ENCODE measurements around the gene MREG. TPM values are rescaled to one million over a fixed set of nuclear protein-coding genes. Genes with fewer than 3 reads are reported as not detected.
A peak's percentile ranks its signal among the peaks of the same experiment; 100 is the strongest.

MREG gene, protein sequence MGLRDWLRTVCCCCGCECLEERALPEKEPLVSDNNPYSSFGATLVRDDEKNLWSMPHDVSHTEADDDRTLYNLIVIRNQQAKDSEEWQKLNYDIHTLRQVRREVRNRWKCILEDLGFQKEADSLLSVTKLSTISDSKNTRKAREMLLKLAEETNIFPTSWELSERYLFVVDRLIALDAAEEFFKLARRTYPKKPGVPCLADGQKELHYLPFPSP
- total RNA-seq (2014; rRNA removed; shearing (Covaris generic)): 4.6 and 5.7 TPM in 2 replicates

DNA sequence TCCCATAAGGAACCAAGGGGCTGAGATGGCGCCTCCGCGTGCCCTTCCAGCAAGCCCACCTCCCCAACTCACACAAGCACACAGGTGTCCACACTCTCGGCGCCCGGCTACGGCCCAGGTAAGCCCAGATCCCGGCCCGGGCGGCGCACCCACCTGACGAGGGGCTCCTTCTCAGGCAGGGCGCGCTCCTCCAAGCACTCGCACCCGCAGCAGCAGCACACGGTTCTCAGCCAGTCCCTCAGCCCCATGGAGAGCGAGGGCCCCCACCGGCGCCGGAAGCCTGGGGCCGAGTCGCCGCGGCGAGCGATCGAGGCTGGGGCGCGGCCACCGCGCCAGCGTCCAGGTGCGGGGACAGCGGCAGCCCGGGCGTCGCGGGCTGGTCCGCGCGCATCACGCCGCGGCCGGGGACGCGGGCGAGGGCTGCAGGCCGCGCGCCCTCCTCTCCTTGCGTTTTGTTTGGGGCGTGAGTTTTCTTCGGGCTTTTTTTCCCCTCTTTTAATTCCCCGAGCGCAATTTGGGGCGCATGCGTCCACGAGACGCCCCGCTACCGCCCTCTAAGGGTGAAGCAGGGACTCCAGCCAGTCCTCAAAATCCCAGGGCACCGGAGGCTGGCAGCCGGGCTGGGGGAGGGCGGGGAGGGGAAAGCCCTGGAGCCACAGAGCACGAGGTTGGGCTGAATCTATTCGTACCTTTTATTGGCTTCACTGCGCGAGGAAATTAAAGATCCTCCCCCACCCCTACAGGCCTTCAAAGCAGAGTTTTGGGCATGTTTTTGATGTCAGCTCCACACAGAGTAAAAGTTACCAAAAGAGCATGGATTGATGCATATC, at the start of gene MREG:
Gene MREG, minus strand, starts transcription at position 472 of the 830 bp plus-strand sequence. Its CDS starts 224 bp downstream, at position 248.
- DNase-seq (ENCODE audit: low read depth): peak; percentile 76

- no peak for DNase-seq (ENCODE audit: low read depth)
These were observed 46.0 kb upstream of the MREG start for GRCh38 chr2:216059233-216059834.

DNA sequence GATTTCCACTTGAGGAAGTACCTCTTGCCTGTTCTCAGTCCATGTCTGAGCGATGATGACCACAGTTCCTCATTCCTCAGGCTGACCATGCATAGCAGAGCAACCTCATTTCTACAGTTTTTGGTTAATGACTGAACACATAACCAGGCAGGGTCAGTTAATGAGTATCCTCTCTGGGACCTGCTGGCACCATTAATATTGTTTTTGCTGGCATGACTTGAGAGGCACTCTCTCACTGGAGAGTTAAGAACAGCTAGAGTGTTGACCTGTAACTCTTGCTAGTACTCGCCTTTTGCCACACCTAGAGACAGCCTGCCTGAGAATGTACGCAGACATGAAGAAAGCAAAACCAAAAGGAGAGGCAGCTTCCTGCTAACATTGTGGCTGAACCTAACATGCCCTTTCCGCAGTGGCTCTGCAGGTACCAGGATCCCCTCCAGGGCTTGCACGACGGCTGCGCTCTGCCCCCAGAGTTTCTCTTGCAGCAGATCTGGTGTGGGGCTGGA, 44.4 kb upstream of the MREG start:
- no peak for DNase-seq (ENCODE audit: low read depth)

DNA sequence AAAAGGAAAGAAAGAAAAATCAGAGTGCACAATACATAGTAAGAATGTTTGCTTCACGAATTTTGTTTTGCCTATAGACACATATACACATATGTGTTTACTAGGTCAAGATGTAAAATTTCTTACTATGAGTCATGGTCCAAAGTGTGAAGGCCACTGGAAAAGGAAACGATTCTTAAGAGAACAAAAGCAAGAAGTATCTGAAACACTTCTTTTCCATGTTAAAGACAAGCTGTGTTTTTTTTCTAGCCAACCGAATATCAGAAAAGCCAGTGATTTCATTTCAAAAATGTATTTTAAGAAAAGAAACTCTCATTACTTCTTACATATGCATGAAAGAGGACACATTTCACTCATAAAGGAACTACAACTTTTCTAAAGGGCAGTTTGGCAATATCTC, 43.4 kb upstream of the MREG start:
- DNase-seq (ENCODE audit: low read depth): no peak

DNA sequence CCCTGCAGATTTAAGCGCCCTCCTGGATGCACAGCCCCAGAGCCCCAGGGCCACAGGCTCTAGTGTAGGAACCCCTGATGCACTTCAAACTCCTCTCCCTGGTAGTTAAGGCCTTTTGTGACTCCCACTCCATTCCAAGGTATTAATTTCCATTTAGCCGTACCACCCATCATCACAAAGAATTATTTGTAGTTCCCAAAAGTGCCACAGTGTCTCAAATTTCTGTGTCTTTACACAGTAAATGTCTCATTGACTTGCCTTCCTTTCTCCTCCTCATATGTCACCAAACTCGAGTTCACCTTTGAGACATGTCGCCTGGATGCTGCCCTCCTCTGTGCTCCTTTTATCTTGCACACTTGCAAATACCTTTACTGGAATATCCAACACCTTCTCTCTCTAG, 42.3 kb upstream of the MREG start:
- no peak for DNase-seq (ENCODE audit: low read depth)

DNA sequence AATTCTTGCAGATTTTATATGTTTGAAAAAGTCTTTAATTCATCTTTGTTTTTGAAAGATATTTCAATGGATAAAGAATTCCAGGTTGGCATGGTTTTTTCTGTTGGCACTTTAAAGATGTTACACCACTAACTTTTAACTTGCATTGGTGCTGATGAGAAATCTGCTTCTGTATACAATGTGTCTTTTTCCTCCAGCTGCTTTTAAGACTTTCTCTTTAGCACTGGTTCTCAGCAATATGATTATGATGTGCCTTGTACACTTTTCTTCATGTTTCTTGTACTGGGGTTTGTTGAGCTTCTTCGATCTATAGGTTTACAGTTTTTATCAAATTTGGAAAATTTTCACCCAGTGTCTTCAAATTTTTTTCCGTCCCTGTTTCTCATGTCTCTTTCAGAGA, 39.1 kb upstream of the MREG start:
- no peak for DNase-seq (ENCODE audit: low read depth)

DNA sequence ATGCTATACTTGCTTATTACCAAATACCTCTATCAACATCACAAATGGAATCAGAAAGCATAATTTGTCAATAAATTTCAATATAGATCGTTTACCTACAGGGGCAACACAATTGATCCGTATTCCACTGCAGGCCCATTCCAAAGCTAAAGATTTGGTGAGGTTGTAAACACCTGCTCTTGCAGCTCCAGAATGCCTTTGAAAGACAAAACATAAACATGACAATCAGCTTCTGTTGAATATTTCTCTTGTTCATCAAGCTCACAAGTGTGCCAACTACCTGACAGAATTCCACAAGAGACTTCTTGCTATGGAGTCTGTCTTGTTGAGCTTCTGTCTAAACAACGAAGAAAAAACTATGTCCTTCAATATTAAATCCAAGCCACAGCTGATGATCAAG, 38.0 kb upstream of the MREG start:
- DNase-seq (ENCODE audit: low read depth): no peak

- DNase-seq (ENCODE audit: low read depth): no peak
These were observed 36.1 kb upstream of the MREG start for GRCh38 chr2:216049452-216049851.

GRCh38 chr2:216047397-216047796, 34.0 kb upstream of the MREG start:
- DNase-seq (ENCODE audit: low read depth): no peak

GRCh38 chr2:216044883-216045486, 31.6 kb upstream of the MREG start:
- no peak for DNase-seq (ENCODE audit: low read depth)

- DNase-seq (ENCODE audit: low read depth): no peak
These were observed 30.6 kb upstream of the MREG start for GRCh38 chr2:216043949-216044348.

GRCh38 chr2:216041438-216041837, 28.1 kb upstream of the MREG start:
- DNase-seq (ENCODE audit: low read depth): no peak

DNA sequence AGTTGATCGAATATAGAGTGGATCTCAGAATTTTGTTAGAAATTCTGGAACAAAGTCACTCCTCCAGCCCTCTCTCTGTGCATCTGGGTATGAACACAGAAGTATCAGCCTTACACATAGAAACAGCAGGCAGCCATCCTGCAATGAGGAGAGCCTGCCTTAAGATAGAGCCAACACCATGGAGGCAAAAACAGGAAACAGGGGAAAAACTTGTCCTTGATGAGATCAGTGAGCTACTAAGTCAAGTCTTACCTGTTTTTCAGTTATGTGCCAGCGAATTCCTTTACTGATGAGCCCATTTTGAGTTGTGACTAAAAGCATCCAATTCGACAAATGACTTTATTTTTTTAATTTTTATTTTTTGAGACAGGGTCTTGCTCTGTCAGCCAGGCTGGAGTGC, 26.6 kb upstream of the MREG start:
- no peak for DNase-seq (ENCODE audit: low read depth)

DNA sequence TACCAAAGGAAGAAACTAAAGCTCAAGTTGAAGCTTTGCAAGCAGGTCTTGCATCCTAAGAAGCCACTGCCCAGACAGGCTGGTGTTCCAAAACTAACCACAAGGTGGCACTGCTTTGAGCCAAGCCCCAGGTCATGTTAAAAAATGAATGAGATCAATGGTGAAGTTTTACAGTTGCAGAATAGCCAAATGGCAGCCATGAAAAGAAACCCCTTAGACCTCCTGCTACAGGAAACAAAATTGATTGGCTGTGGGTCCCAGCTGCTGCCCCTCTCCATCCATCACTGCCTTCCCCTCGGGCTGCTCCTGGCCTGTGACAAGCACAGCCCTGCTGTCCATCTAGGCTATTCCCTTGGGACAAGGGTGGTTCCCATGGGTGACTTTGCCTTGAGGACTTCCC, 20.7 kb upstream of the MREG start:
- peak; percentile 65 for DNase-seq (ENCODE audit: low read depth)

GRCh38 chr2:216033403-216033802, 20.1 kb upstream of the MREG start:
- DNase-seq (ENCODE audit: low read depth): no peak

- DNase-seq (ENCODE audit: low read depth): peak; percentile 60
These were observed 18.8 kb upstream of the MREG start for GRCh38 chr2:216031960-216032689.

DNA sequence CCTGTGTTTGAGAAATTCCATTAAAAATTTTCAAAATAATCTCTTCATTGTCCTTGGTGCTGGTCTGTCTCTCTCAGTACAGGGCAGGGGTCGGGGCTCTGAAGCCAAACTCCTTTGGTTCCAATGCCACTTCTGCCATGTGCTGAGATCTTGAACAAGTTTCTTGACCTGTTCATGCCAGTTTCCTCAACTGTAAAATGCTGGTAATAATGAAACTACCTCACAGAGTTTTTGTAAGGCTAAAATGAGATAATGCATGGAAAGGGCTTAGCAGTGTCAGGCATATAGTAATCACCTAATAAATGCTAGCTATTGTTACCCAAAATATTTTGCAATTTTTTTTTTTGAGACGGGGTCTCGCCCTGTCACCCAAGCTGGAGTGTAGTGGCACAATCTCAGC, 16.9 kb upstream of the MREG start:
- no peak for DNase-seq (ENCODE audit: low read depth)

DNA sequence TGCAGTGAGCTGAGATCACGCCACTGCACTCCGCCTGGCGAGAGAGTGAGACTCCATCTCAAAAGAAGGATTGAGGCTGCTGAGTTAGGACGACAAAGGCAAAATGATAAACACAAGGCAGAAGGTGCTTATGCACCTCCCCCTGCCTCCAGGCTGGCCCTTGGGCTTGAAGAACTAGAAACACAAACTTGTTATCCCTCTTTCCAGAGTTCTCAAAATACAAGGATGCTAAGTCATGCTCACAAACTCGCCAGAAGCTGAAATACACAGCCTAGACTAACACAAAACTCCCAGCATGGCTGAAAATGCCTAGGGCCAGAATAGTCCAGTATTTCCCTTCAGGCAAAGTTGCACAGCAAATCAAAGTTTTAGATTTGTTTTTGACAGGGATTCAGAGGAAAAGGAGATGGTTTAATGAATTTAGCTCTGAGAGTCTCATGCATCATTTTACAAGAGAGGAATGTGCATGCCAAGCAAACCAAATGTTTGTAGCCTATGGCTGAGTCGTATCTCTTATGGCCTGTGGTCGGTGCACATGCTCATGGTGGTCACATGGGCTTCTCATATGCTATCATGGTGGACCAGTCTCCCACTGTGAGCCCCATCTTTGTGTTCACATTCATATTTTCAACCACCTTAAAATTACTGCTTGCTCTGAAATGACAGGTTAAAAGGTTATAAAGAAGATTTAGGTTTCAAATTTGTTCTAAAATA, 16.2 kb upstream of the MREG start:
- DNase-seq (ENCODE audit: low read depth): peak; percentile 47

- no peak for DNase-seq (ENCODE audit: low read depth)
These were observed 11.5 kb upstream of the MREG start for GRCh38 chr2:216024779-216025336.

DNA sequence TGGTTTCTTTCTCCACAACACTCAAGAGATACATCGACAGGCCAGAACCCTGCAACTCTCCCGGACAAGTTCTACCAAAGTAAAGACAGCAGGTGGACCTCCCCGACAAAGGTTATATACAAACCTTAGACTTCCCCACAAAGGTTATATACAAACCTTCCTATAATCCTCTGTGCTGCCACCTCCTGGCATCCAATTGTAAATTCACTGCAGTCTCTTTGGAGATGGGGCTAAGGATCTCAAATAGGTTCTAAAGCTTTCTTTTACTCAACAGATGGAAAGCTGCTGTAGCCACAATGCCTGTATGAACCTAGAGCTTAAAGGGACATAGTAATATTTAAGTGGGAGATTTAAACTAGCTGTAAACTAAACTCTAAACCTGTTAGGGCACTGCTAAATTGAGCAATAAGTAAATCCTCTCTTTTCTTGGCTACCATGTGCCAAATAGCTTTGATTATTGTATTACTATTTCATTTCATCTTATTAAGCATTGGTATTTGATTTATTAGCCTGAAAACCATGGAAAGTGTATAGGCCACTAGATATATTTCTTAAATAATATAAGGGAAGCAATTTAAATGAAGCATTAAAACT, 9.8 kb upstream of the MREG start:
- DNase-seq (ENCODE audit: low read depth): peak; percentile 64
